GM23338 (cell line): Measurements from ENCODE around the gene DDX25. TPM values are rescaled to one million over a fixed set of nuclear protein-coding genes. Genes with fewer than 3 reads are reported as not detected.

Experiments
- ATAC-seq: fragments of 200-7000 bp; cut with Tn5 transposase; 3 replicates; pipeline ENCODE4 v1.9.1; 2020
- DNase-seq: peaks from one replicate; pipeline ENCODE4 v3.0.0-alpha.2; 2015; ENCODE audit warnings: low spot score
- H2AFZ ChIP-seq: fragments of 200-600 bp; sonication (generic); 2 replicates; pipeline ENCODE4 v1.8.0; 2016; ENCODE audit warnings: antibody characterized with exemption, mild to moderate bottlenecking, moderate library complexity
- H3F3A ChIP-seq: fragments of 200-600 bp; sonication (generic); replicated peaks from 2 replicates; pipeline ENCODE4 v1.8.0; 2017; ENCODE audit warnings: antibody characterized with exemption, mixed run types, low read depth
- H3K27ac ChIP-seq: fragments of 200-600 bp; sonication (generic); 2 replicates; pipeline ENCODE4 v1.6.1; 2016; ENCODE audit warnings: low read depth
- H3K27me3 ChIP-seq: fragments of 200-600 bp; sonication (generic); 2 replicates; pipeline ENCODE4 v1.8.0; 2016; ENCODE audit warnings: mild to moderate bottlenecking, mixed run types, moderate library complexity; ENCODE audit not compliant: insufficient read depth
- H3K36me3 ChIP-seq: fragments of 200-600 bp; sonication (generic); 2 replicates; pipeline ENCODE4 v1.8.0; 2016; ENCODE audit warnings: mild to moderate bottlenecking; ENCODE audit not compliant: insufficient read depth
- H3K4me1 ChIP-seq: fragments of 200-600 bp; sonication (generic); 2 replicates; pipeline ENCODE4 v1.8.0; 2016; ENCODE audit warnings: mild to moderate bottlenecking, moderate library complexity; ENCODE audit not compliant: insufficient read depth
- H3K4me2 ChIP-seq: fragments of 200-600 bp; sonication (generic); 2 replicates; pipeline ENCODE4 v1.7.1; 2017; ENCODE audit warnings: mixed run types
- H3K4me3 ChIP-seq: fragments of 200-600 bp; sonication (generic); 2 replicates; pipeline ENCODE4 v1.6.1; 2016; ENCODE audit warnings: mixed run types
- H3K79me2 ChIP-seq: fragments of 200-600 bp; sonication (generic); replicated peaks from 2 replicates; pipeline ENCODE4 v1.8.0; 2017; ENCODE audit warnings: mild to moderate bottlenecking; ENCODE audit not compliant: insufficient read depth
- H3K9me2 ChIP-seq: fragments of 200-600 bp; sonication (generic); 2 replicates; pipeline ENCODE4 v1.8.0; 2017; ENCODE audit not compliant: insufficient read depth
- H4K20me1 ChIP-seq: fragments of 200-600 bp; sonication (generic); replicated peaks from 2 replicates; pipeline ENCODE4 v1.8.0; 2017; ENCODE audit warnings: mild to moderate bottlenecking; ENCODE audit not compliant: insufficient read depth
- H3K27ac Mint-ChIP-seq: 2 replicates; pipeline ENCODE4 v1.8.0; 2020; ENCODE audit warnings: inconsistent platforms, mild to moderate bottlenecking, moderate library complexity, mixed read lengths
- H3K27me3 Mint-ChIP-seq: 3 replicates; pipeline ENCODE4 v1.8.0; 2022; ENCODE audit warnings: low read depth, mild to moderate bottlenecking, moderate library complexity, mixed read lengths, inconsistent platforms; ENCODE audit not compliant: insufficient read depth, poor library complexity
- H3K36me3 Mint-ChIP-seq: 3 replicates; pipeline ENCODE4 v1.8.0; 2021; ENCODE audit warnings: low read depth, mild to moderate bottlenecking, inconsistent platforms, moderate library complexity, mixed read lengths
- H3K4me1 Mint-ChIP-seq: 3 replicates; pipeline ENCODE4 v1.8.0; 2020; ENCODE audit warnings: mild to moderate bottlenecking, inconsistent platforms, mixed read lengths
- H3K4me3 Mint-ChIP-seq: 3 replicates; pipeline ENCODE4 v1.8.0; 2021; ENCODE audit warnings: moderate library complexity, mild to moderate bottlenecking, inconsistent platforms, mixed read lengths
- H3K9me3 Mint-ChIP-seq: 3 replicates; pipeline ENCODE4 v1.8.0; 2020; ENCODE audit warnings: moderate library complexity, mild to moderate bottlenecking, inconsistent platforms, mixed read lengths
- CTCF ChIP-seq, 2 experiments: fragments of 200-600 bp in 1 of 2; sonication (generic) in 1 of 2; conservative IDR thresholded peaks; 2 replicates each; pipeline versions ENCODE4 v1.5.1 to v1.6.1; 2016 to 2017; ENCODE audit warnings: antibody characterized with exemption in 2 of 2, low read depth in 2 of 2, mild to moderate bottlenecking in 2 of 2, moderate library complexity in 1 of 2
- ETS1 ChIP-seq: IDR thresholded peaks from 2 replicates; pipeline ENCODE4 v1.6.1; 2016; ENCODE audit warnings: antibody characterized with exemption
- EZH2phosphoT487 ChIP-seq: fragments of 200-600 bp; sonication (generic); IDR thresholded peaks from one replicate; pipeline ENCODE4 v1.8.1; 2018; ENCODE audit warnings: antibody characterized with exemption; ENCODE audit not compliant: unreplicated experiment
- POLR2AphosphoS5 ChIP-seq: IDR thresholded peaks from 2 replicates; pipeline ENCODE4 v1.6.1; 2016; ENCODE audit warnings: antibody characterized with exemption, low read depth
- ZNF114 ChIP-seq: fragments of 250-450 bp; sonication (Bioruptor Pico); IDR thresholded peaks from 2 replicates; pipeline ENCODE4 v1.5.0; 2020; ENCODE audit warnings: mild to moderate bottlenecking, moderate library complexity
- ZNF331 ChIP-seq: fragments of 250-450 bp; sonication (Bioruptor Pico); IDR thresholded peaks from 2 replicates; pipeline ENCODE4 v1.5.0; 2020; ENCODE audit warnings: low read depth, mild to moderate bottlenecking, moderate library complexity
- ZNF462 ChIP-seq: fragments of 250-450 bp; sonication (Bioruptor Pico); IDR thresholded peaks from 2 replicates; pipeline ENCODE4 v1.5.0; 2020; ENCODE audit warnings: mild to moderate bottlenecking, moderate library complexity
- polyA plus RNA-seq: library from polyadenylated mRNA; unstranded; fragments of >200 nt; fragmentation: Nextera tagmentation; extraction: Ambion mirVana; gene quantifications from 2 replicates; pipeline ENCODE4 v1.2.1, GENCODE V29; 2016
- total RNA-seq: library from RNA; depleted of rRNA; stranded (reverse); fragments of >200 nt; shearing (Covaris generic); gene quantifications from 2 replicates; pipeline ENCODE4 v1.2.3, GENCODE V29; 2014

The DDX25 gene
- total and polyA plus RNA-seq, 2 experiments from 2014 or later: 20.6 to 23.6 TPM

- TF ChIP-seq ETS1: no peak
- no peak for TF ChIP-seq ZNF331 (CRISPR knock-in tag)
- no peak for TF ChIP-seq EZH2phosphoT487
Observed at GRCh38 chr11:125873881-125874555, 30.3 kb upstream of the DDX25 start (continued).

- H3K27me3 Mint-ChIP-seq: no peaks in the 10 kb centered on the region
- H3K36me3 ChIP-seq: no peaks in the 10 kb centered on the region; the same call in 1 of the 2 replicates
- 0 out of 3 replicates have a peak, but pooled peaks cover 2% of the 10 kb centered on the region for H3K4me1 Mint-ChIP-seq
- peaks cover 14% of the 10 kb centered on the region; the same call in 2 of the 3 replicates for H3K9me3 Mint-ChIP-seq
- H3K27ac Mint-ChIP-seq: no peak overlapping the region
- DNase-seq (peak; percentile 91), ATAC-seq (peak; percentile 98)
- H3K4me3 Mint-ChIP-seq: no peak overlapping the region
- H3K79me2 ChIP-seq: no peaks in the 10 kb centered on the region
- no peaks in the 10 kb centered on the region for H3K4me1 ChIP-seq
- H3K9me2 ChIP-seq: no peaks in the 10 kb centered on the region
- no peak overlapping the region for H3K27ac ChIP-seq
- peak overlapping the region; percentile 1; the same call in 1 of the 2 replicates for H2AFZ ChIP-seq
- H3K4me3 ChIP-seq: no peak overlapping the region
- TF ChIP-seq ZNF114 (no peak), CTCF (conservative IDR thresholded peaks at IDR 0.05; ENCODE audit: low read depth in 2 of 2) (peak; percentile 89 to 99)
- no peaks in the 10 kb centered on the region for H3F3A ChIP-seq
- H4K20me1 ChIP-seq: no peaks in the 10 kb centered on the region
- no peak overlapping the region for H3K4me2 ChIP-seq
- H3K27me3 ChIP-seq: no peaks in the 10 kb centered on the region
- peaks cover 10% of the 10 kb centered on the region for H3K36me3 Mint-ChIP-seq
Observed at GRCh38 chr11:125874556-125875124, 29.7 kb upstream of the DDX25 start.

- peaks cover 3% of the 10 kb centered on the region; the same call in 2 of the 3 replicates for H3K36me3 Mint-ChIP-seq
- no peaks in the 10 kb centered on the region for H3K4me1 ChIP-seq
- H4K20me1 ChIP-seq: no peaks in the 10 kb centered on the region; the same call in 1 of the 2 replicates
- H3K4me3 ChIP-seq: no peak overlapping the region
- H3K27me3 Mint-ChIP-seq: no peaks in the 10 kb centered on the region
- DNase-seq (no peak), ATAC-seq (no peak)
- H3K4me1 Mint-ChIP-seq: no peaks in the 10 kb centered on the region
- no peaks in the 10 kb centered on the region for H3K36me3 ChIP-seq
- H3F3A ChIP-seq: no peaks in the 10 kb centered on the region
- no peak overlapping the region for H3K27ac ChIP-seq
- no peak overlapping the region for H3K4me3 Mint-ChIP-seq
- no peak overlapping the region for H3K4me2 ChIP-seq
- peaks cover 3% of the 10 kb centered on the region; the same call in 1 of the 2 replicates for H3K27me3 ChIP-seq
- H3K9me3 Mint-ChIP-seq: peaks cover 16% of the 10 kb centered on the region
- no peaks in the 10 kb centered on the region for H3K79me2 ChIP-seq
- H2AFZ ChIP-seq: no peak overlapping the region
- H3K27ac Mint-ChIP-seq: no peak overlapping the region
- H3K9me2 ChIP-seq: peaks cover 5% of the 10 kb centered on the region; the same call in 1 of the 2 replicates
- no peak for TF ChIP-seq ZNF462
- no peak for TF ChIP-seq POLR2AphosphoS5
Observed at GRCh38 chr11:125881291-125881690, 23.0 kb upstream of the DDX25 start.
